Glutamatergic neuron (in vitro differentiated cells): Measurements from ENCODE around the gene NECAP2. TPM values are rescaled to one million over a fixed set of nuclear protein-coding genes. Genes with fewer than 3 reads are reported as not detected.
"Not testable (repeated sequence)": the region's sequence is repeated elsewhere in the genome, so short reads cannot be mapped to it uniquely, and the experiment has no call there.

Experiments used
- DNase-seq: peaks from one replicate; pipeline ENCODE4 v3.0.0; 2022
- H3K27ac Mint-ChIP-seq: one replicate; pipeline ENCODE4 v1.8.0; 2020; ENCODE audit warnings: mild to moderate bottlenecking, mixed read lengths, inconsistent platforms; ENCODE audit not compliant: unreplicated experiment
- H3K27me3 Mint-ChIP-seq: one replicate; pipeline ENCODE4 v1.8.0; 2020; ENCODE audit warnings: mild to moderate bottlenecking, moderate library complexity, mixed read lengths, inconsistent platforms; ENCODE audit not compliant: unreplicated experiment
- H3K36me3 Mint-ChIP-seq: one replicate; pipeline ENCODE4 v1.8.0; 2020; ENCODE audit warnings: mild to moderate bottlenecking, mixed read lengths, inconsistent platforms; ENCODE audit not compliant: unreplicated experiment
- H3K4me1 Mint-ChIP-seq: one replicate; pipeline ENCODE4 v1.8.0; 2020; ENCODE audit warnings: mild to moderate bottlenecking, low read depth, mixed read lengths, inconsistent platforms; ENCODE audit not compliant: unreplicated experiment
- H3K4me3 Mint-ChIP-seq: one replicate; pipeline ENCODE4 v1.8.0; 2020; ENCODE audit warnings: mild to moderate bottlenecking, mixed read lengths, inconsistent platforms; ENCODE audit not compliant: unreplicated experiment
- H3K9me3 Mint-ChIP-seq: one replicate; pipeline ENCODE4 v1.8.0; 2020; ENCODE audit warnings: mild to moderate bottlenecking, moderate library complexity, mixed read lengths, inconsistent platforms; ENCODE audit not compliant: unreplicated experiment
- total RNA-seq: library from RNA; stranded (reverse); fragmentation: NEBNext Ultra II Directional; extraction: Animal tissue kit (Norgen Biotek cat#: 25700); gene quantifications from one replicate; pipeline ENCODE4 v1.2.1, GENCODE V29; 2021; ENCODE audit not compliant: unreplicated experiment
- TF ChIP-seq, protein P1 (sequence below): fragments of 200-600 bp; sonication (generic); IDR thresholded peaks from one replicate; pipeline ENCODE4 v1.5.0; 2021; ENCODE audit not compliant: partially characterized antibody, unreplicated experiment

NECAP2 gene
- total RNA-seq, 1 donor from 2014 or later = 37.8 TPM

DNA sequence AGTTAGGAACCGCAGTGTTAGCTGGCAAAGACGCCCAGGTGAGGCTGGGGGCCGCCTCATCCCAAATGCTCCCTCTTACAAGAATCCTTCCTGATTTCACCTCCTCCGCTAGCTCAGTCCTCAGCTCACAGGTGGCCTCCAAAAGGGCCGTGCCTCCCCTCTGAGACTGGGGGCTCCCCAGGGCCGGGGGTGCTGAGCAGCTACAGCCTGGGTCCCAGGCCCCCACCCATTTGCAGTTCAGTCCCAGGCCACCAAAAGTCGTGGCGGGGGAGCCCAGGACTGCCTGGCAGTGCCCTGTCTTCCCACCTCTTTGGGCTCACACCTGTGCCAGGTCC, 43.9 kb downstream of the NECAP2 start:
- Mint-ChIP-seq H3K4me1 (no peaks in the 10 kb centered on the region), H3K27ac (no peak overlapping the region), H3K9me3 (peaks cover 1% of the 10 kb centered on the region), H3K27me3 (no peaks in the 10 kb centered on the region), H3K4me3 (no peak overlapping the region), H3K36me3 (no peaks in the 10 kb centered on the region)
- TF ChIP-seq, protein P1, sequence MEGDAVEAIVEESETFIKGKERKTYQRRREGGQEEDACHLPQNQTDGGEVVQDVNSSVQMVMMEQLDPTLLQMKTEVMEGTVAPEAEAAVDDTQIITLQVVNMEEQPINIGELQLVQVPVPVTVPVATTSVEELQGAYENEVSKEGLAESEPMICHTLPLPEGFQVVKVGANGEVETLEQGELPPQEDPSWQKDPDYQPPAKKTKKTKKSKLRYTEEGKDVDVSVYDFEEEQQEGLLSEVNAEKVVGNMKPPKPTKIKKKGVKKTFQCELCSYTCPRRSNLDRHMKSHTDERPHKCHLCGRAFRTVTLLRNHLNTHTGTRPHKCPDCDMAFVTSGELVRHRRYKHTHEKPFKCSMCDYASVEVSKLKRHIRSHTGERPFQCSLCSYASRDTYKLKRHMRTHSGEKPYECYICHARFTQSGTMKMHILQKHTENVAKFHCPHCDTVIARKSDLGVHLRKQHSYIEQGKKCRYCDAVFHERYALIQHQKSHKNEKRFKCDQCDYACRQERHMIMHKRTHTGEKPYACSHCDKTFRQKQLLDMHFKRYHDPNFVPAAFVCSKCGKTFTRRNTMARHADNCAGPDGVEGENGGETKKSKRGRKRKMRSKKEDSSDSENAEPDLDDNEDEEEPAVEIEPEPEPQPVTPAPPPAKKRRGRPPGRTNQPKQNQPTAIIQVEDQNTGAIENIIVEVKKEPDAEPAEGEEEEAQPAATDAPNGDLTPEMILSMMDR = no peak
- no peak for DNase-seq

DNA sequence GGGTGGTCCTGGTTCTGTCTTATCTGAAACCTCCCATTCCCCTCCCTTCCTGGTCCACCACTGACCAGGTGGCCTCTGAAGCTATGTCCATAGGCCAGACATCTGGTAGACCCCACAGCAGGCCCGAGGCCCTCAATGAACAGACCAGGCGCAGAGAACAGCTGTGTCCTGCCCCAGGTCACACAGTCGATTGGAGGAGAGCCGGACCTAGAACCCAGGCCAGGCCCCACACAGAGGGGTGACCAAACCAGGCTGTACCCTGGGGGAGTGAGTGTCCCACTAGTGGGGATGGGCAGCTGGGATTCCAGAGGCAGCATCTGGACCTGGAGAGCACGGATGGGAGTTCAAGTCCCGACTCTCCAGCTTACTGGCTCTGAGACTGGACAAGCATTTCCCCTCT, 44.4 kb downstream of the NECAP2 start:
- Mint-ChIP-seq H3K36me3 (no peaks in the 10 kb centered on the region), H3K27ac (no peak overlapping the region), H3K4me3 (no peak overlapping the region), H3K4me1 (no peaks in the 10 kb centered on the region), H3K27me3 (no peaks in the 10 kb centered on the region), H3K9me3 (peaks cover 1% of the 10 kb centered on the region)
- no peak for DNase-seq
- TF ChIP-seq, protein P1 = no peak

DNA sequence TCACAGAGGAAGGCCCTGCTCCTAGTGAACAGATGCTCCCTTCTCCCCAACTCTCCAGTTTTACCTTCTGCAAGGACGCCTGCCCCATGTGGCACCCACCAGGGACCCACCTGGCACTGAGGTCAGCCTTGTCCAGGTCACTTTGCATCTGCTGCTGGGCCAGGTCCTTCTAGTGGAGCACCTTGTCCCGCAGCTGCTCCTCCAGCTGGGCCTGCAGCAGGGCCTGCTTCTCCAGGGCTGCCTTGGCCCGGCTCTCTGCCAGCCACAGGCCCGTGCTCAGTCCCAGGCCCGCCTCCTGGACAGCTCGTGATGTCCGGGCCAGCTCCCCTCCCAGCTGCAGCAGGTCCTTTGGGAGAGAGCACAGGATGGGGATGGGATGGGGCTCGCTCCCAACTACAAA, 45.8 kb downstream of the NECAP2 start:
- H3K4me1 Mint-ChIP-seq, H3K27me3 Mint-ChIP-seq, DNase-seq, H3K27ac Mint-ChIP-seq, H3K9me3 Mint-ChIP-seq, H3K4me3 Mint-ChIP-seq, H3K36me3 Mint-ChIP-seq: not testable (repeated sequence)

DNA sequence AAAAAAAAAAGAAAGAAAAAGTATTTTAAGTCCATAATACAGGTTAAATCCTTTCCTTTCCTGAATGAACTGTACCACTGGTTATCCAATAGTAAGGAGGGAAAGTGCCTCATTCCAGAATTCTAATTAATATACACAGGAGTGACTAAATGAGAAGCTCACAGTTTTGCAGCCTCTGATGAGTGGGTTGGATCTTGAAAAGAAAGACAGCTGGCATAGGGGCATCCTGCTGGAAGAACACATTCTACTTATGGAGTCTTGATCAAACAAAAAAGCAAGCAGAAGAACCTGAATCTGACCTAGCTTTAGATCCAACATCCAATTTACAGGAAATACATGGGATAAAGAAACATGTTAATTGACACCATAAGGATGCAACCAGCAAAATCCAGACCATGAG, 46.5 kb downstream of the NECAP2 start:
- not testable (repeated sequence) for H3K9me3 Mint-ChIP-seq, H3K27ac Mint-ChIP-seq, H3K27me3 Mint-ChIP-seq, H3K4me1 Mint-ChIP-seq, H3K4me3 Mint-ChIP-seq, DNase-seq, H3K36me3 Mint-ChIP-seq

DNA sequence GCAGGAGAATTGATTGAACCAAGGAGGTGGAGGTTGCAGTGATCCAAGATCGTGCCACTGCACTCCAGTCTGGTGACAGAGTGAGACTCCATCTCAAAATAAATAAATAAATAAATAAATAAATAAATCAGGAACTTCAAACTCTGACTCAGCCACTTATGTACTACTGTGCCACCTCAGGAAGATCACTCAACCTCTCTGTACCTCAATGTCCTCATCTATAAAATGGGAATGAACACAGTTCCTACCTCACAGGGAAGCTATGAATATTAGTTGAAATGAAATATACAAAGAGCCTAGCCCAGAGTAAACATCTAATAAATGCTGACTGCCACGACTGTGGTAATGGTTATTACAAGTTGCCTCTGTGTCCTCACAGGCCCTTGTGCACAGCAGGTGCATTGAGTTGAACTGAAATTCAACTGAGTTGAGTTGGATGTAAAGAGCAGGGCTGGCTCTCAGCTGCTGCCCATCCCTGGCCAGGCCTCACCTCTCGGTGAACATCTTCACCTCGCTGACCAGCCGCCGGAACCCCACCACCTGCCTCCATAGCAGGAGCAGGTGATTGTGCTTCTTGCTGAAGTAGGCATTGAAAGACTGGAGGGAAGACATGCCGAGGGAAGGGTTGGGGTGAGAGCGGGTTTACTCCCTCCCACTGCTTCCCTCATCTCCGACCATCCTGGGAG, 48.8 kb downstream of the NECAP2 start:
- H3K4me1 Mint-ChIP-seq, DNase-seq, H3K4me3 Mint-ChIP-seq, H3K9me3 Mint-ChIP-seq, H3K36me3 Mint-ChIP-seq, H3K27ac Mint-ChIP-seq, H3K27me3 Mint-ChIP-seq: not testable (repeated sequence)

DNA sequence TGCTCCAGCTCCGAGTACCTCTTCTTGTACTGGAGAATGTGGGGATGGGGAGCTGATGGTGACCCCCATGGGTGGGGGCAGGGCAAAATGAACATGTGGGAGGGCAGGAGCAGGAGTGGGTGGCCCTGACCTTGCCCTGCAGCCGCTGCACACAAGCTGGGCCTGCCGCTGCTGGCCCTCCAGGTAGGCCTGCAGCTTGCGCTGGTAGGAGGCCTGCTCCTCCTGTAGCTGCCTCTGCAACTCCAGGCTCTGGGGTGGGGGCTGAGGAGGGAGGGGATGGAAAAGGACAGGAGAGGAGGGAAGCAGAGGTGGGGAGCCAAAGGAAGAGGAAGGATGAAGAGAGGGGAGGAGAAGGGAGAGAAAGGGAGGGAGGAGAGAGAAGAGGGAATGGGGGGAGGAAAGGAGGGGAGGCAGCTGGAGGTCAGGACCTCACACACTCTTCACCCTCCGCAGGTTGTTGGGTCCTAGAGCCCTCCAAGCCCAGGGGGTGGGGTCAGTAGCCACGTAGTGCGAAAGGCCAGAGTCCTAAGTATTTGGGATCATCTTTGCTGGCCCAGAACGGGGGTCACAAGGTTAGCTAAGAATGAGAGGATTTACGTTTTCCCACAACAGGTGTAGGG, 50.6 kb downstream of the NECAP2 start:
- DNase-seq = no peak
- H3K27ac Mint-ChIP-seq = no peak overlapping the region
- no peaks in the 10 kb centered on the region for H3K9me3 Mint-ChIP-seq
- TF ChIP-seq, protein P1 = no peak
- H3K4me1 Mint-ChIP-seq = peaks cover 3% of the 10 kb centered on the region
- no peaks in the 10 kb centered on the region for H3K36me3 Mint-ChIP-seq
- no peaks in the 10 kb centered on the region for H3K27me3 Mint-ChIP-seq
- H3K4me3 Mint-ChIP-seq = no peak overlapping the region

DNA sequence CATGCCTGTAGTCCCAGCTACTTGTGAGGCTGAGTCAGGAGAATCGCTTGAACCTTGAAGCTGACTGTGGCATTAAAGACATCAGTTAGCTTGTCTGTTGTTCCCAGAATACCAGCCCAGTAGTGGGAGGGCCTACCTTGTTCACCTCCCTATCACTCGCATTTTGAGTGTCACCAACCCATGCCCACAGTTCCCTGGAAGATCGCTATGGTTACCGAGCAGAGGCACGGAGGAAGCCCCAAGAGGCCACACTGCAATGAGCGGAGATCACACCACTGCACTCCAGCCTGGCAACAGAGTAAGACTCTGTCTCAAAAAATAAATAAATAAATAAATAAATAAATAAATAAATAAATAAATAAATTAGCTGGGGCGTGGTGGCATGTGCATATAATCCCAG, 52.4 kb downstream of the NECAP2 start:
- H3K27me3 Mint-ChIP-seq, DNase-seq, H3K9me3 Mint-ChIP-seq, H3K4me1 Mint-ChIP-seq, H3K27ac Mint-ChIP-seq, H3K36me3 Mint-ChIP-seq: not testable (repeated sequence)
- H3K4me3 Mint-ChIP-seq = peak overlapping the region; percentile 39

DNA sequence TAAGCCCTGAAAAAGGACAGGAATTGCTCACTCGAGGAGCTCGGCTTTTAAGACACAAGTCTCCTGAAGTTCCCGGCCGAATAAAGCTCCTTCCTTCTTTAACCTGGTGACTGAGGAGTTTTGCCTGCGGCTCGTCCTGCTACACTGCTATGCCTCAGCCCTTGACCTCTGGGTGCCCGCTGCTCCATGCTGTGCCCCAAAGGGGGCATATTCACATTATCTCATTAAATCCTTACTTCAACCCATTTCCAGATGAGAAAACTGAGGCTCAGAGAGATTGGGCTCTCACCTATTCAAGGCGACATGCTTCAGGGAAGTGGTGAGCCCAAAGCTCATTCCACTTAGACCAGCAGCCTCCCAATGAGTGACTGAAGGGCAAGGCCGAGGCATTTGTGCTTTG, 53.2 kb downstream of the NECAP2 start:
- DNase-seq, H3K4me1 Mint-ChIP-seq, H3K4me3 Mint-ChIP-seq, H3K27me3 Mint-ChIP-seq, H3K9me3 Mint-ChIP-seq, H3K36me3 Mint-ChIP-seq: not testable (repeated sequence)
- peak overlapping the region; percentile 18 for H3K27ac Mint-ChIP-seq

DNA sequence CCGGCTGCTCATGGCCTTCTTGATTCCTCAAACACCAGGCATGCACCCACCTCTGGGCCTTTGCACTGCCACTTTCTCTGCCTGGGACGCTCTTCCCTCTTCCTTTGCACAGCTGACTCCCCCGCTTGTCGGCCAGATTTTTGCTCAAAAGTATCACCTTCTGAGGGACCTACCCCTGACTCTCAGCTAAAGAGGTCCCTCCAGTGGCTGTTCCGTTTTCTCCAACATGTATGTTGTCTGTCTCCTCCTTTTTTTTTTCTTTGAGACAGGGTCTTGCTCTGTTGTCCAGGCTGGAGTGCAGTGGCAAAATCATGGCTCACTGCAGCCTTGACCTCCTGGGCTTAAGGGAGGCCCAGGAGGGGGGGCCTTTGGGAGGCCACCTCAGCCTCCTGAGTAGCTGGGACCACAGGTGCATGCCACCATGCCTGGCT, 57.0 kb downstream of the NECAP2 start:
- H3K9me3 Mint-ChIP-seq, DNase-seq, H3K4me1 Mint-ChIP-seq, H3K27me3 Mint-ChIP-seq, H3K36me3 Mint-ChIP-seq: not testable (repeated sequence)
- peak overlapping the region; percentile 62 for H3K27ac Mint-ChIP-seq
- peak overlapping the region; percentile 86 for H3K4me3 Mint-ChIP-seq

DNA sequence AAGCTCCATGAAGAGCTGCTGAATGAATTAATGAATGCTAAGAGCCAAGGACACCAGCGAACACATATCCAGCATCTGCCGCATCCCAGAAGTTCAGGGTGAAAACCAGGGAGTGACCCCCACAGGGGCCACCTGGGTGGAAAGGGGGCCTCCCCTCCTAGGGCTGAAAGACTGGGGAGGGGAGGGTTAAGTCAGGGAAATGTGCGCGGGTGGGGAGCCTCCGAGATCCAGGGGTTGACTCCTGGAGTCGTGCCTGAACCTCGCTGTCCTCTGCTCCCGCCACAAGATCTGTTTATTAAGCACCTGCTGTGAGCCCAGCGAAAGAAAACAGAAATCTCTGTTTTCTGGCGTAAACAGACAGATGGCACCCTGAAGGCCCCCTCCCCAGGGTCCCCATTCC, 57.5 kb downstream of the NECAP2 start:
- H3K36me3 Mint-ChIP-seq, H3K9me3 Mint-ChIP-seq, DNase-seq, H3K27me3 Mint-ChIP-seq, H3K4me1 Mint-ChIP-seq: not testable (repeated sequence)
- peak overlapping the region; percentile 62 for H3K27ac Mint-ChIP-seq
- H3K4me3 Mint-ChIP-seq = peak overlapping the region; percentile 86
